Natural killer cell treated with Interleukin-12 subunit alpha and Interleukin-12 subunit beta and Interleukin-15 and Interleukin-18, amount 100 ng/mL, for 72 hours (primary cell): ENCODE data around the gene TGDS. TPM values are rescaled to one million over a fixed set of nuclear protein-coding genes. Genes with fewer than 3 reads are reported as not detected.

Experiments used
- ATAC-seq, 2 donors: fragments of 150-1000 bp; cut with Tn5 transposase in 1 of 2; sonication (Bioruptor Pico), chemical (Tn5 transposase) in 1 of 2; 2 replicates each; pipeline ENCODE4 v1.10.0; 2021
- DNase-seq: peaks from one replicate; pipeline ENCODE4 v3.0.0; 2022; ENCODE audit warnings: low spot score
- H3K27ac Mint-ChIP-seq, 2 donors: 1 replicate in 1 of 2; 2 replicates in 1 of 2; pipeline ENCODE4 v1.8.0; 2022; ENCODE audit warnings: mixed read lengths in 2 of 2, mild to moderate bottlenecking in 1 of 2, moderate library complexity in 1 of 2
- H3K27me3 Mint-ChIP-seq, 2 donors: 1 replicate in 1 of 2; 2 replicates in 1 of 2; pipeline ENCODE4 v1.8.0; 2022; ENCODE audit warnings: mixed read lengths in 2 of 2
- H3K36me3 Mint-ChIP-seq: one replicate; pipeline ENCODE4 v1.8.0; 2022; ENCODE audit warnings: mixed read lengths
- H3K4me1 Mint-ChIP-seq, 2 donors: 1 replicate in 1 of 2; 2 replicates in 1 of 2; pipeline ENCODE4 v1.8.0; 2022; ENCODE audit warnings: low read depth in 2 of 2, mixed read lengths in 2 of 2, mild to moderate bottlenecking in 1 of 2
- H3K4me3 Mint-ChIP-seq: one replicate; pipeline ENCODE4 v1.8.0; 2022; ENCODE audit warnings: mixed read lengths
- H3K9me3 Mint-ChIP-seq: 2 replicates; pipeline ENCODE4 v1.8.0; 2022; ENCODE audit warnings: mixed read lengths
- total RNA-seq, 2 donors: library from RNA; stranded (reverse); gene quantifications; one replicate each; pipeline ENCODE4 v1.2.3, GENCODE V29; 2022

TGDS gene
- total RNA-seq, 2 donors from 2014 or later: 18.7 to 20.5 TPM

- no peak overlapping the region for H3K4me3 Mint-ChIP-seq
- no peak for ATAC-seq
- peaks cover 8 to 11% of the 10 kb centered on the region in 2 donors for H3K4me1 Mint-ChIP-seq
- no peaks in the 10 kb centered on the region for H3K9me3 Mint-ChIP-seq
- no peaks in the 10 kb centered on the region for H3K36me3 Mint-ChIP-seq
- no peak overlapping the region for H3K27ac Mint-ChIP-seq
- no peak for DNase-seq
- H3K27me3 Mint-ChIP-seq: no peaks in the 10 kb centered on the region
Observed at GRCh38 chr13:94556041-94556440, 39.9 kb downstream of the TGDS start.

- Mint-ChIP-seq H3K9me3 (no peaks in the 10 kb centered on the region), H3K27me3 (no peaks in the 10 kb centered on the region), H3K36me3 (peaks cover 6% of the 10 kb centered on the region), H3K4me1 (peaks cover 20 to 25% of the 10 kb centered on the region in 2 donors), H3K4me3 (no peak overlapping the region), H3K27ac (no peak overlapping the region)
- DNase-seq (no peak), ATAC-seq (no peak)
Observed at GRCh38 chr13:94553766-94554165, 42.2 kb downstream of the TGDS start.

DNA sequence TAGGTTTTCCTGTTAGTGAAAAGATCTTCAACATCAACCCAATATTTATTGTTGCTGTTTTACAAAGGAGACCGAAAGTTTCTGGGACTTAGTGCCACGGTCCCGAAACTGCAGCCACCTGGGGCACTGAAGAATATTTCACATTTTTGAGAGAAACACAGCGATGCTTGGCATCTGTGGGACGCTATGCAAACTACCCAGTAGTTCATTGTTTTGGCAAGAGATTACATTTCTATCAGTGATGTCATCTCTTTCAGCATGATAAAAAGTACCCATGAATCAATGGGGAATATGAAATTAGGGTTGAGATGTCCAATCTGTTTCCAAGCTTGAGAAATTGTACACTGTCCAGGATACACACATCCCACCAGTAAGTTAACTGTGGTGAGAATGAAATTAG, 43.9 kb downstream of the TGDS start:
- H3K4me1 Mint-ChIP-seq: peaks cover 25 to 27% of the 10 kb centered on the region in 2 donors
- H3K4me3 Mint-ChIP-seq: no peak overlapping the region
- DNase-seq (no peak), ATAC-seq (no peak)
- H3K27me3 Mint-ChIP-seq: no peaks in the 10 kb centered on the region
- peaks cover 6% of the 10 kb centered on the region for H3K36me3 Mint-ChIP-seq
- no peaks in the 10 kb centered on the region for H3K9me3 Mint-ChIP-seq
- H3K27ac Mint-ChIP-seq: no peak overlapping the region

- no peaks in the 10 kb centered on the region for H3K27me3 Mint-ChIP-seq
- H3K9me3 Mint-ChIP-seq: peaks cover 3% of the 10 kb centered on the region
- peaks cover 25 to 27% of the 10 kb centered on the region in 2 donors for H3K4me1 Mint-ChIP-seq
- peak overlapping the region; percentile 86 to 93 for H3K27ac Mint-ChIP-seq
- peaks cover 6% of the 10 kb centered on the region for H3K36me3 Mint-ChIP-seq
- H3K4me3 Mint-ChIP-seq: peak overlapping the region; percentile 89
- DNase-seq (no peak), ATAC-seq (peak; percentile 2 to 3)
Observed at GRCh38 chr13:94550062-94550738, 45.8 kb downstream of the TGDS start.

DNA sequence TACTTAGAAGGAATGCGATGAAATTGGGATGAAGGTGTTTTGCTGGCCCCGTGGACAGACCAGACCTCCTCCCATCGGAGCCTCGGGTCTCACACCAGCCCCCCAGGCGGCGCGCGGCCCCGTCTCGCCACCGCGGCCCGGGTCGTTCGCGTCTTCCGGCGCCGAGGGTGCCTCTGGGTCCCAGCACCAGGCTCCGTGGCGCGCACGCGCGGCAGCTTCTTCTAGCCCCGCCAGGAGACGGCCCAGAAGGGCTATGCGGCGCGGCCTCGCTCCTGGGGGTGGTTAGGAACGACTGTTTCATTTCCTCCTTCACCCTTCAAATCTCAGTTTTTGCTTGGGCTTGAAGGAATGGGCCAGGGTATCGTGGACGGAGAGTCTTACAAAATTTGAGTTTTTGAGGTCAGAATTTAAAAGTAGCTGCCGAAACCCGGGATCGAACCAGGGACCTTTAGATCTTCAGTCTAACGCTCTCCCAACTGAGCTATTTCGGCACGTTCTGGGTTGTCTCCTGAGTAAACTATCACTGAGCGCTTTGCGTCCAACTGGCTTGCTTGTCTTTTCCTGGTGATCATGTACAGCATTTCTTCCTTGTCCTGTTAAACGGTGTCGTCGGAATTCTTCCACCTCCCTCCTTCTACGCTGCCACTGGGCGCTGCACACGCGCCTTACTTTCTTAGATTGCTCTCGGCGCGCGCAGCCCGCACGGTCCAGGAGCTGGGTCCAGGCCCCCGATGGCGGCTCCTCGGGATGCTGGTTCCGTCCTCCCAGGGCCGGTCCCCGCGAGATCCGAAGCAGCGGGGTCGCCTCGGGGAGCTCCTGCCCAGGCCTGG, 46.5 kb downstream of the TGDS start:
- Mint-ChIP-seq H3K4me3 (peak overlapping the region; percentile 89), H3K36me3 (peaks cover 6% of the 10 kb centered on the region), H3K27ac (peak overlapping the region; percentile 86 to 93), H3K4me1 (peaks cover 25 to 27% of the 10 kb centered on the region in 2 donors), H3K9me3 (peaks cover 3% of the 10 kb centered on the region), H3K27me3 (no peaks in the 10 kb centered on the region)
- DNase-seq (peak; percentile 94), ATAC-seq (peak; percentile 96 to 97)

- Mint-ChIP-seq H3K36me3 (peaks cover 6% of the 10 kb centered on the region), H3K27me3 (no peaks in the 10 kb centered on the region), H3K9me3 (peaks cover 3% of the 10 kb centered on the region), H3K4me1 (peaks cover 25 to 27% of the 10 kb centered on the region in 2 donors), H3K4me3 (peak overlapping the region; percentile 89), H3K27ac (peak overlapping the region; percentile 86 to 93)
- DNase-seq: no peak
- peak; percentile 58 to 63 for ATAC-seq
Observed at GRCh38 chr13:94548821-94549231, 47.1 kb downstream of the TGDS start.

- Mint-ChIP-seq H3K9me3 (peaks cover 3% of the 10 kb centered on the region), H3K4me1 (peaks cover 25 to 27% of the 10 kb centered on the region in 2 donors), H3K27me3 (no peaks in the 10 kb centered on the region), H3K36me3 (peaks cover 6% of the 10 kb centered on the region), H3K27ac (peak overlapping the region; percentile 86 to 93), H3K4me3 (peak overlapping the region; percentile 89)
- no peak for DNase-seq
- ATAC-seq: no peak
Observed at GRCh38 chr13:94548382-94548781, 47.6 kb downstream of the TGDS start.

DNA sequence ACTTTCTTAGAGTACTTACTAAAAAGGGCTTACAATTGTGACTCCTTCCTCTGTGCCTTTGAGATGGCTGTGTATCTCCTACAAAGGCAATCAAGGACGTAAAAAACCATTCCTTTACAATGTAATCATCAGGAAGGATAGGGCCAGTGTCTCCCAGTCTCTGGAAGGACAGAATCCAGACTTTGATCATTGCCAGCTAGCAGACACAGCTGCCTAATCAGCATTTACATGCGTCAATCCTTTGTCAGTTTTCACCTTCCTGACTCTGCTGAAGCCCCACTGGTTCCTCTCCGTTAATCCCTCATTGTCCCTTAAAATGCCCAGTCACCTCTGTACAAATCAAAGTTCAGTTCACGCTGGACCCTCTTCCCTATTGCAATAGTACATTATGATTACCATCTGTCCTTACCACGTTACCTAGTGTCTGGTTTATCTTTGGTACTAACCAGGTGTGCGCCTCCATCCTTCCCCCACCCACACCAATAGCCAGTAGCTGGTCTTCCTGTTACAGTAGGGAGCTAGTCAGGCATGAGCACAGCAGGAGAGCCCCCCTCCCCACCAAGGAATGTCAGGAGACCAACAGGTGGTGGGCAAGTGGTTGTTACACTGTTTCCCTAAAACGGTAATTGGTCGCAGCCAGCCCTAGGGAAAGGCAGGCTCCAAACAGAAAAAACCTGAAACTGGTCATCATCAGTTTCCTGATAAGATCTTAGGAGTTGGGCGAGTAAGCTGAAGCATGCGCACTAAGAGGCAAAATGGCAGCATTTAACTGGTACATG, 49.7 kb downstream of the TGDS start:
- no peak overlapping the region for H3K4me3 Mint-ChIP-seq

GRCh38 chr13:94544922-94545321, 51.0 kb downstream of the TGDS start:
- Mint-ChIP-seq H3K36me3 (peaks cover 6% of the 10 kb centered on the region), H3K9me3 (peaks cover 3% of the 10 kb centered on the region), H3K27ac (no peak overlapping the region), H3K4me1 (peaks cover 18 to 26% of the 10 kb centered on the region in 2 donors), H3K4me3 (no peak overlapping the region), H3K27me3 (peaks cover 9 to 12% of the 10 kb centered on the region in 2 donors)
- no peak for DNase-seq
- ATAC-seq: no peak

More for the DNA sequence above, 49.7 kb downstream of the TGDS start:
- Mint-ChIP-seq H3K27ac (no peak overlapping the region), H3K9me3 (peaks cover 3% of the 10 kb centered on the region), H3K36me3 (peaks cover 6% of the 10 kb centered on the region), H3K27me3 (peaks cover 0 to 2% of the 10 kb centered on the region in 2 donors), H3K4me1 (peaks cover 25 to 32% of the 10 kb centered on the region in 2 donors)
- DNase-seq: no peak
- ATAC-seq: no peak

GRCh38 chr13:94542917-94543316, 53.0 kb downstream of the TGDS start:
- no peak overlapping the region for H3K4me3 Mint-ChIP-seq

GRCh38 chr13:94537740-94538630, 58.0 kb downstream of the TGDS start:
- Mint-ChIP-seq H3K4me3 (no peak overlapping the region), H3K27me3 (peaks cover 24 to 37% of the 10 kb centered on the region in 2 donors), H3K4me1 (peaks cover 0 to 3% of the 10 kb centered on the region in 2 donors), H3K9me3 (no peaks in the 10 kb centered on the region), H3K27ac (no peak overlapping the region), H3K36me3 (peaks cover 5% of the 10 kb centered on the region)
- DNase-seq (no peak), ATAC-seq (no peak)

More at GRCh38 chr13:94542917-94543316, 53.0 kb downstream of the TGDS start:
- Mint-ChIP-seq H3K9me3 (peaks cover 3% of the 10 kb centered on the region), H3K27ac (no peak overlapping the region), H3K27me3 (peaks cover 17 to 28% of the 10 kb centered on the region in 2 donors), H3K36me3 (no peaks in the 10 kb centered on the region), H3K4me1 (peaks cover under 1 to 9% of the 10 kb centered on the region in 2 donors)
- no peak for DNase-seq
- no peak for ATAC-seq

- ATAC-seq: no peak
- peaks cover 20 to 32% of the 10 kb centered on the region in 2 donors for H3K27me3 Mint-ChIP-seq
- H3K27ac Mint-ChIP-seq: no peak overlapping the region
Observed at GRCh38 chr13:94535775-94536174, 60.2 kb downstream of the TGDS start.

DNA sequence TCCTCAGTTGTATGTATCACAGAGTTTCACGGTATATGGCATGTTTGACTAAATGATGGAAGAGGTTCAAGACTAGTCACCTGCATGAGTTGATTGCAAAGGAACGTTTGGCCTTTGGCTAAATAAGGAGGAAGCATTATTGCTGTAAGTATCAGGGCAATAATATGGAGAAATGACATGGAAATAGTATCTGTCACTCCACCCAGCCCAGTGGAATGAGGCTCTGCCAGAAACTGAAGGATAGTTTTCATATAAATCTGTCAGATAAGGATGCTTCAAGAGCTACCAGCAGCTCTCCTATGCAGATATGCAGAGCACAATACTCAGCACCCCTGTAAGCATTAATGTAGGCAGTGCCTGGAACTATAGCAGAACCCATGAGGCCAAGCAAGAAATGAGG, 60.7 kb downstream of the TGDS start:
- H3K27me3 Mint-ChIP-seq: peaks cover 23 to 27% of the 10 kb centered on the region in 2 donors
- H3K4me3 Mint-ChIP-seq: no peak overlapping the region
- no peak for ATAC-seq
- no peaks in the 10 kb centered on the region for H3K9me3 Mint-ChIP-seq
- peaks cover 5% of the 10 kb centered on the region for H3K36me3 Mint-ChIP-seq
- DNase-seq: no peak
- H3K27ac Mint-ChIP-seq: no peak overlapping the region
- H3K4me1 Mint-ChIP-seq: no peaks in the 10 kb centered on the region

More at GRCh38 chr13:94535775-94536174, 60.2 kb downstream of the TGDS start:
- H3K36me3 Mint-ChIP-seq: peaks cover 5% of the 10 kb centered on the region
- H3K4me3 Mint-ChIP-seq: no peak overlapping the region
- H3K9me3 Mint-ChIP-seq: no peaks in the 10 kb centered on the region
- DNase-seq: no peak
- no peaks in the 10 kb centered on the region for H3K4me1 Mint-ChIP-seq
